Midbrain (tissue), 1 donor: Measurements from ENCODE around the gene CATSPER1.
A peak's percentile ranks its signal among the peaks of the same experiment; 100 is the strongest.

Source experiments
- DNase-seq: peaks from one replicate; lab custom pipeline; 2025; lab: John Stamatoyannopoulos, UW

Gene CATSPER1

DNA sequence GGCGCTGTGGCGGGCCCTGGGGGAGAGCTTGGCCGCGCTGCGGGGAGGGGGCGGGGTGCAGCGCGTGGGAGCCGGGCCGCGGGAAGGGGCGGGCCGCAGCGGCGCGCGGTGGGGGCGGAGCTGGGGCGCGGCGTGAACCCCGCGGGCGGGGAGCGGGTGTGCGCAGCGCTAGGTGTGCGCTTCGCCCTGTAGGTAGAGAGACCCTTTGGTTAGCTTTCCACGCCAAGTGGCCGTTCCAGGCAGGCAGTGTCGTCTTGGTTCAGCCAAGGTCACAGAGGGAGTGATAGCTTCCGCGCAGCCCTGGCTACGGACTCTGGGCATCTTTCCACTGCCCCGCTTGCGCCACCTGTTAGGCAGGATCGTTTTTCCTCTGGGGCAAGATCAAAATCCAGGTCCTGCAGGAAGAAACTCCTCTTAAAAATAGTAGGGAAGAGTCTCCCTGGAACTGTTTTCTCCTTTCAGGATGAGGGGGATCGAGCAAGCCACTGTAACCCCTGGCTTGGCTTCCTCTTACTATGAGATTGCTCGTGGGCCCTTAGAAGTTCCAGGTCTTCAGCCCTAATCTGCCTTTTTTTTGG, 23.5 kb downstream of the CATSPER1 start:
- no peak for DNase-seq

- peak; percentile 98 for DNase-seq
Observed at GRCh38 chr11:66001942-66002647, 24.2 kb downstream of the CATSPER1 start, which contains the start of the genes BANF1 and EIF1AD. Gene BANF1, plus strand, starts transcription at chr11:66002503. Its CDS starts 748 bp downstream, at chr11:66003251. Gene EIF1AD, minus strand, starts transcription at chr11:66002157. Its CDS starts 1,768 bp downstream, at chr11:66000389.

DNA sequence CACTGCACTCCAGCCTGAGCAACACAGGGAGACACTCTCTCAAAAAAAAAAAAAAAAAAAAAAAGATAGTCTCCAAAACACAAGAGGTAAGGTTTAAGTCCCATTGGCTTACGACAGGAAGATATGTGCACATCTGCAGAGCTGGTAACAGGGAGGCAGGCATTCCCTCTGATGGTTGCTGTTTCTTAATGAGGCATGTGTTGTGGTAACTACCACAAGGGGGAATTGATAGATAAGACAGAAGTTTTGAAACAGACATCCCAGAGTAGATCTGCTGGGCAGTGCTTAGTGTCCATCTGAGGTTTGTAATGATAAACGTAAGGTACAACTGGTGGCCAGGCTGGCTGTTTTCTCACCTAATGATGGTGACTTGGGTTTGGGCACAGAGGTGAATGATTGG, 29.0 kb downstream of the CATSPER1 start:
- DNase-seq, result no peak

DNA sequence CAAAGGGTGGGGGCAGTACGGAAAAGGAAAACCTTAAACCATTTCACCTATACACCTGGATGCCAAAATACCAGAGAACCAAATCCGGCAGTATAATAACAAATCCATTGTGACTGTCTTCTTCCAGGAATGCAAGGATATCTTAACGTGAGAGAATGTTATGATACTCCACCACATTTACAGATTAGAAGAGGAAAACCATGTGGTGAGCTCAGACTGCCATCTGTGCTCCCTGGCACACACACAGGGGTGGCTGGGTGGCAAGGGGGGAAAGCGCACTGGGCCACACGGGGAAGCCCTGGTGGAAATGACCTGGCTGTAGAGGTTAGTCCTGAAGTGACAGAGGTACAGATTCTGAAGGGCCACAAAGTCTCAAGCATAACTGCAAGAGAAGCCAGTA, 34.2 kb downstream of the CATSPER1 start:
- DNase-seq, result no peak

GRCh38 chr11:65988791-65989592, 37.3 kb downstream of the CATSPER1 start:
- peak; percentile 94 for DNase-seq

DNA sequence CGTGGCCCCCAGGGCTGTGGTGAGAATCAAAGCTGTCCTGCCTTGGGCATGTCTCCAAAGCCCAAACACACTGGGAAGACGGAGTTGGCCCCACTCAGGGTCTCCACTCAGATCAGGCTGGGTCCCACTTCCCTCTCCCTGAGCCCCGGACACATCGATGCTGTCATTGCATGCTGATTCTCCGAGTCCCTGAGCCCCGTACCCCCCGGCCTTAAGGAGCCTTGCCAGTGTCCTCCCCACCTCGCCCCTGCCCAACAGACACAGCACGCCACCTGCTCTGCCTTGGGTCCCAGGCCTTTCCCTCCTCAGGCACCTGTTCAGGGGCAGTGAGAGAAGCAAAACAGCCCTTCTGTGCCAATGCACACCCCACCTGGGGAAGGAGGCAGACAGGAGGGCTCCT, 38.9 kb downstream of the CATSPER1 start:
- DNase-seq, result no peak

GRCh38 chr11:65983589-65983987, 42.7 kb downstream of the CATSPER1 start:
- DNase-seq, result no peak

GRCh38 chr11:65982824-65983588, 43.3 kb downstream of the CATSPER1 start:
- no peak for DNase-seq

DNA sequence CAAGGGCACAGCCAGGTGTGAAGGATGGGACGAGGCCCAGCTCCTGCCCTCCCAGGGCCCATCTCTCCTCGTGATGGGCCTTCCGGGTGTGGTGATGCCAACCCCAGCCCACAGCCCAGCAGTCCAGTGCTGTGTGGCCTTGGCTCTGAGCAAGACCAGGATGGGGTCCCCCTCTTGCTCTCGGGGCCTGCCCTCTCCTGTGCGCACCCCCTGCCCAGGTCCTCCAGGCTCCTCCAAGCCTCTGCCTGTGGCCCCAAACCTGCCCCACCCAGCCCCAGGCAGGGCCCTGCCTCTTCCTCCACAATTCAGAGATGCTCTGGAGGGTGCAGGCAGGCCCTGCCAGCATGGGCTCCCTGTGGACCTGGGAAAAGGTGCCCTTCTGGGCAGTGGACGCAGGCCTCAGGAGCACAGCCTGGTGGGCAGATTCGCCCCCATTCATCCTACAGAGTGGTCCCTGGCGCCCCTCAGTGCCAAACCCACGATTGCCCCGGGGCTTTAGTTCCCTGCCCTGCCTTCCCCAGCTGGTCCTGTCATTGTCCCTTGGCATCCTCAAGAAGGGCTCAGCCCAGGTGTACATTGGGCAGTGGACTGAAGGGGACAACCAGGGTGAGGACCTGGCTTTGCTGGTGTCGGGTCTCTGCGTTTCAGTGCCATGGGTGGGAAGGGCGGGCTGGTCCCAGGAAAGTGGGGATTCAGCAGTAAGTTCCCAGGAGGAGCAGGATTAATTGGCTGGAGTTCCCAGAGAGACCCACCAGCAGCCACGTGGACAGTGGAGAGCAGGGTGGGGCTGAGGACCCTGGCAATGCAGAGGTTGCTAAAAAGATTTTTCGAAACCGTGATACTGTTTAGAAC, 44.1 kb downstream of the CATSPER1 start:
- no peak for DNase-seq

DNA sequence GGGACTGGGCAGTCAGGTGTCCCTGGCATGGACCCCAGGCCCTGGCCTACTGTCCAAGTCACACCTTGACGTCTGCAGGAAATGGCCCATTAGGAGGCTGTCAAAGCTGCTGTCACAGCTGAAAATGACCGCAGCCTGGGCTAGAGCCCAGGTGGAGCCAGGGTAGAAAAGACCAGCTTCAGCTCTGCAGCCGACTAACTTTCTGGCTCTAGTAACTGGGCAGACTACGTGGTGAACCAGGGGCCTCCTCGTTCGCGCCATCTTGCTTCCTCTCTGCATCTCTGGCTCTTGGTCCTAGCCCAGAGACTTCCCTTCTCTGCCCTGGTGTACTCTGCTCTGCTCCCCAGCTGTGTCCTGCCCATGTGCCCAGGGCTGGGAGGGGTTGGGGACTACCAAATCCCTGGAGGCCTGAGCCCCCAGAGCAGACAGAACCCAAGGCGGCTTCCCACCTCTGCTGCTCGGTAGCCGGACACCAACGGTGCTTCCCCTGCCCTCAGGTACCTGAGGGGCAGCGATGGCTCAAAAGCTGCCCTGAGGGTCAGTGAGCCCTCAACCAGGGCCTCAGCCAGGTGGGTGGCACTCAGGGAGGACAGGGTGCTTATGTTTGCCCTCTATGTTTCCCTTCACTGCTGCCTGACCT, 45.1 kb downstream of the CATSPER1 start:
- DNase-seq, result no peak

- DNase-seq, result no peak
Observed at GRCh38 chr11:65979261-65979759, 47.0 kb downstream of the CATSPER1 start.

GRCh38 chr11:65978391-65979238, 47.7 kb downstream of the CATSPER1 start:
- no peak for DNase-seq

DNA sequence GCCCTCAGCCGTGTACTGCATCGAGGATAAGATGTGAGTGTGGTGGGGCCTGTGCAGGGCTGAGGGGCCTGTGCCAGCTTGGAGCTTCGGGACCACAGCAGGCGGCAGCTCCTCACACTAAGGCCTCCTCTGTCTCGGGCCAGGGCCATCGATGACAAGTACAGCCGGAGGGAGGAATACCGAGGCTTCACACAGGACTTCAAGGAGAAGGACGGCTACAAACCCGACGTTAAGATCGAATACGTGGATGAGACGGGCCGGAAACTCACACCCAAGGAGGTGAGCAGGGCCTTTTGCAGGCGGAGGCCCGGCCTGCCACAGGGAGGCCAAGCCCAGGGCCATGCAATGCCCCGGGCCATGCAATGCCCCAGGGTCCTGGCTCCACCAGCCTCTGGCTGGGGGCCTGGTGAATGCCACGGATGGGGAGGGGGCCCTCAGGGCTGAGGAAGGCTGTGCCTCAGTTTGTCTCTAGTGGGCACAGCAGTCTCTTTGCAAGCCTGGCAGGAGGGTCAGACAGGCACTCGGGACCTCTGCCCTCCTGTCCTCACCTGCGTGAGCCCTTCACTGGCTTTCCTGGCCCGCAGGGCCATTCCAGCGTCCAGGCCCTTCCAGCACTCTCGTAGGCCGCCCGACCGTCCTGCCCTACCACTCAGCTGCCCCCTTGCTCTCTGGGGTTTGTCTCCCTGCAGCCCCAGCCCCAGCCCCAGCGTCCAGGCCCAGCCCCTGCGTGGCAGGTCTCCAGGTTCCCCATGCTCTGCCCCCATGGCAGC, 48.5 kb downstream of the CATSPER1 start:
- no peak for DNase-seq

- DNase-seq, result no peak
Observed at GRCh38 chr11:65976216-65977176, 49.8 kb downstream of the CATSPER1 start.

DNA sequence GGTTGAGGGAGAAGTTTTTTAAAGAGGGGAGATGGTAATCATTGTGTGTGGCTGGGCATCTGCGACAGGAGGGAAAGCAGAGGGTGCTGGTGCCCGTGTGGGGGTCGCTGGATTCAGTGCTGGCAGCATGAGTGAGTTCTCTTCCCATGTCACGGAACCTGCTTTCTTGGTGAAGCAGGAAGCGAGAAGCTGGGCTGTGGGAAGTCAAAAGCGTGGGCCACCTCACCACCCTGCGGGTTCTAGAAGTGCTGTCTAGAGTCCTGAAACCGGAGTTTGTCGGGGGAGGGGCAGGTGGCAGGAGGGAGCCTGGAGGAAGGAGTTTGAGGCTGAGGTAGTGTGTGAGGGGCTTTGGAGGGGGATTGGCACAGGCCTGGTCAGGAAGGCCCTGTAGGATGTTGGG, 50.5 kb downstream of the CATSPER1 start:
- DNase-seq, result no peak

DNA sequence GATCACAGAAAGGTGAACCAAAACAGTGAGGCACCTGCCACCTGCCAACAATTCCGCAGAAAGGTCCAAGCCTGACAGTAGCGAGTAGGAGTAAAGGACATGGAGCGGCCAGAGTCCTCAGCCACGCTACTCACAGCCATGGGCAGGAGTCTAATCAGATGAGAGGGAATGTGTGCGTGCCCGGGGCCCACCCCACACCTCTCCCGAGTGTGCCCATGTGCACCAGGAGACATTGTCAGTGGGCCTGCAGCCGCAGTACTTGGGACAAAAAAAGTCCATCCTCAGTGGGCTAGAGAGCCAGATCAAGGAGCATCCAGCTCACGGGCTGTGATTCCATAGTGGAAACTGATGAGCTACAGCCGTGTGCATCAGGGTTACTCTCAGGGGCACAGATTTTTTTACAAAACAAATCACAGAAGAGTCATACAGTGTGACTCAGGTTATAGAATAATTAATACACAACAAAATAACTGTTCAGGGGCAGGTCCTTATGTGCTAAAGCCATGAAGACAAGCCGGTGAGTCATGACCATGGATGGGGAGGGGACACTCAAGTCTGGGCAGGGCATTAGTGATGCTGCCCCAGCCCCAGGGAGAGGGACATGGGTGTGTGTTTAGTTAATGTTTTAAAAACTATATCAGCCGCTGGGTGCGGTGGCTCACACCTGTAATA, 52.7 kb downstream of the CATSPER1 start:
- no peak for DNase-seq

GRCh38 chr11:65972116-65972515, 54.2 kb downstream of the CATSPER1 start:
- no peak for DNase-seq
